Myocyte (in vitro differentiated cells): ENCODE results near the gene AHNAK. TPM values are rescaled to one million over a fixed set of nuclear protein-coding genes. Genes with fewer than 3 reads are reported as not detected.
"Not testable (repeated sequence)": the region's sequence is repeated elsewhere in the genome, so short reads cannot be mapped to it uniquely, and the experiment has no call there.

ENCODE experiments used
- DNase-seq: peaks from one replicate; pipeline ENCODE4 v3.0.0-alpha.2; 2012; ENCODE audit warnings: low read depth
- total RNA-seq: library from RNA; depleted of rRNA; stranded (reverse); fragments of >200 nt; gene quantifications from 2 replicates; pipeline ENCODE4 v1.2.3, GENCODE V29; 2014

AHNAK gene
- total RNA-seq, 1 donor from 2014 or later, result 141 TPM

DNA sequence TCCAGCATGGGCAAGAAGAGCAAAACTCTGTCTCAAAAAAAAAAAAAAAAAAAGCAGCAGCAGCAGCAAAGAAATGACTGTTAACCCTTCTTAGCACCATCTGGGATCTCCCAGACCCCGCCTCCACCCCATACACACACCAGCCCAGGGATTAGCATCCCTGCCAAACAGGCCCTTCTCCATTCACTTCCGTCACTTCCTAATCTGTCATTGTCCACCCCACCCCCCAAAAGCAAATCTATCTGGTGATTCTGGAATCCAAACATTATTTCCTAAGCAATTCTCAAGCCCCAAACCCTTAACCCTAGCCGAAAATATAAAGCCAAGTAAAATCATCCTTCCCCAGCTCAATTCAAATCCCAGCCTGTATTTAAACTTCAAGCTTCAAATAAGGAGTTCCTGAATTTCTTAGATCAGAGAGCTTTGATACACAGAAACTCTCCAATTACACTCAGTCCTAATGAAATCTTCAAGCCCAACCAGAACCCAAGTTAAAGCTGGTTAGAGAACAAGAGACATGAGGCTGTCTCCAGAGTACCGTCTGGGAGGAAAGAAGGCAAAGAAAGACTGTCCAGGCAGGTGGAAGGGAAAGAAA, 6.0 kb upstream of the AHNAK start:
- peak; percentile 53 for DNase-seq

DNA sequence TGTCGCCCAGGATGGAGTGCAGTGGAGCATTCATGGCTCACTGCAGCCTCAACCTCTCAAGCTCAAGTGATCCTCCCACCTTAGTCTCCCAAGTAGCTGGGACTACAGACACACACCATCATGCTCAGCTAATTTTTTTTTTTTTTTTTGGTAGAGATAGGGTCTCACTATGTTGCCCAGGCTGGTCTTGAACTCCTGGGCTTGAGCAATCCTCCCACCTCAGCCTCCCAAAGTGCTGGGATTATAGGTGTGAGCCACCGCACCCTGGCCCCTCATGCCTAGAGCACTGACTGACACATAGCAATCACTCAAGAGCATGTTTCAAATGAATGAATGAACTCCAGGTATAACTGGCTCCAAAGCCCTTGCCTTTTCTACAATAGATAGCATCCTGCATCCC, 3.9 kb upstream of the AHNAK start:
- DNase-seq, result not testable (repeated sequence)

DNA sequence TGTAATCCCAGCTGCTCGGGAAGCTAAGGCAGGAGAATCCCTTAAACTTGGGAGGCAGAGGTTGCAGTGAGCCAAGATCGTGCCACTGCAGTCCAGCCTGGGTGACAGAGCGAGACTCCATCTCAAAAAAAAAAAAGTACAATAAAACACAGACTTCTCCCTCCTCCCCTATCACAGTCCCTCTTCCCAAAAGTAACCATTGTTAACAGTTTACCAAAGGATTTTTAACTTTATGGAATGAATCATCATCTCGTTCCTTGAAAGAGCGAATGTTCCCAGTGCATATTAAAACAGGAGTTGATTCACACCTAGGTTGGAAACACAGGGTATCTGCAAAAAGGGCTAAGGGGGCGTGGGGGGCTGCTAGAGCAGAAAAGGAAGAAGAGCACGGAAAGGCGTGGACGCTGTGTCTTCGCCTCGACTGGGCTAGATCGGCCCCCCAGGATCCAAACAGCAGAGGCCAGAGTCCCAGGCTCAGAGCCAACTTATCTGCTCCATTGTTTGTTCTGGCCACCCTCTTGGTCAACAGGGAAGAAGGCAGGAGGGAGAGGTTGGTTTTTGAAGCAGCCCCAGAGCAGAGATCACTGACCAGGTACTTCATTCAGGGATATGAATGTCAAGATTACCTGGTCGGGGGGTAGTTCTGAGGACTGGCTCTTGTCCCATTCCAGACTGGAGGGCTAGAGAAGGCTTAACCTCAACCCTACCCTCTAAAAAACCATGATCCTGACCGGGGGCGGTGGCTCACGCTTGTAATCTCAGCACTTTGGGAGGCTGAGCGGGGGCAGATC, 2.1 kb upstream of the AHNAK start:
- DNase-seq, result no peak

DNA sequence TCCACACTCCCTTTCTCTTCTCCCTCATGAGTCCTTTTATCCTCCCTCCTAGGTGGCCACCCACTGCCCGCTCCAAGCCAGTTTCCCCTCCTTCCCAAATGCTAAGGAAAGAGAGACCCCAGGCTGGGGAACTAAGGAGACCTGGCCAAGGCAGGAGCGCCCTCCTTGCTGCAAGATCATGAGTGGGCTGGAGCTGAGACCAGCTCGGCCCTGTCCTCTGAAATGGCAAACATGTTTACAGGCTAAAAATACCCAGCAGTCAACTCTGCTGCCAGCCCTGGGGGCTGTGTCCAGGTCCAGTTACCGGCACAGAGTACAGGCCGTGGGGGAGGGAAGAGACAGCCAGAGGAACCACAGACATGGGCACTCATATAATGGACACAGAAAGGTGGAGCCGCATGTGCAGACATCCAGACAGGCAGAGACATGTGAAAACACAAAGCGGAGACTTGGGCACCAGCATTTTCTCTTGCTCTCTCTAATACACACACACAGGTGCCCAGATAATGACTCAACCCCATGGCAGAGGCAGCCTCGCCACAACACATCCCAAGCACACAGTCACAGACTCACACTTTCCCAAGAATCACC, 1.2 kb upstream of the AHNAK start:
- peak; percentile 61 for DNase-seq

DNA sequence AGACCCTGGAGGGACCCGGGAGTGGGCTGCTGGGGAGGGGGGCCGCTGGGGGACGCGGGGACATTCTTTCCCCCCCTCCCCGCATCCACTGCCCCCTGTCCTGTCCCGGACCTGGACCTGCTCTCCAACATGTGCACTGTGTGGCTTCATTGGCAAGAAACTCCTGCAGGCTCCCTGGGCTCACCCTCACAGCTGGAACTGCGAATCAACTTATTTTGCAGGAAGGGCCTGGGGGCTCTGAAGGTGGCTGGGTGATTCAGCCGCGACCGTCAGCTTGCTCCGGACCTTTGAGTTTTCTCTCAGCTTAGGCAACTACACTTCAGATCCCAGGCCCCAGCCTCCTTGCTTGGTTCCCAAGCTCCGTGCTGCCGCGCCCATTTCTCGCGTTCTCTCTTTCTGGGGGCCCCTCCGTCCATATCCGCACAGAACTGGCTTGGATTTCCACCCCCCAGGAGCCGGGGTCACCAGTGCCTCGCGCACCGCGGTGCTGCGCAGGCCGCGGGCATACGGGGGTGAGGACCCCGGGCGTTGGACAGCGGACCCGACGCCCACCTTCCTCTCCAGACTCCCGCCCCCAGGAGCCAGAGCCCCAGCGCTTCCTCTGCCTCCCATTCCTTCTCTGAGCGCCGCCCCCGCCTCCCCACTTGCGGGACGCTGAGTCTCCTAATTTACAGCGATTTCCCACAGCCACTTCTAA, 471 bp upstream of the AHNAK start:
- DNase-seq, result no peak

DNA sequence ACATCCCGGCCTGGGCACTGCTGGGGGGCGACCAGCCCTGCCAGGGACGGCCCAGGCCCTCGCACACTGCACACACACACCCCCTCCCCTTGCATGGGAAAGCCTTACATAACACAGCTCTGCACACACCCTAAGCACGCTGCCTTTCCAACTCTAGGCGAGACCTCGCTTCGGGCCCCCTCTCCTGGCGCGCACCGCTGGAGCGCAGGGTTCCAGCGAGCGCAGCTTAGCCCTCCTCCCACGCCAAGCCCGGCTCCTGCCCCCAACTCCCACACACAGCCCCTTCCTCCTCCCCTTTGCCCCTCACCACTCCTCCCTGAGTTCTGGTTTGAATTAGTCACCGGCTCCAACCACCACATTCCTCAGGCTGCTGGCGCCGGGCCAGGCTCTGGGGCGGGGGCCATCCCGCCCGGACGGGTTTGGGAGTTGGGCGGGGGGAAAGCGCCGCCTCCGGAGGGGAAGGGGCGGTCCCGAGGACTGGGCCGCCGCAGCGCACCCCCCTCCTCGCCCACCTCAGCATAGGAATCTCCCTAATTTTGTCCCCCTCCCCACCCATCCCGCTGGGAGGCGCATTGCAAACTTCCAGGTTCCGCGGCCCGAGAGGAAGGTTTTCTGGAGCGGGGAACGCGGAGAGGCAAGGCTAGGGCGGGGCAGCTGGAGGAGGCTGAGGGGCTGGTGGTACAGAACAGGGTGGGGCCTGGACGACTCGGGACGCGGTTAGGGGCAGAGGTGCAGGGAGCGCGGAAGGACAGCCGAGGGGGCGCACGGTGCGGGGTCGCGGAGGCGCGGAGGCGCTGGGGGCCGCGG, 966 bp downstream of the AHNAK start:
- DNase-seq, result peak; percentile 94

DNA sequence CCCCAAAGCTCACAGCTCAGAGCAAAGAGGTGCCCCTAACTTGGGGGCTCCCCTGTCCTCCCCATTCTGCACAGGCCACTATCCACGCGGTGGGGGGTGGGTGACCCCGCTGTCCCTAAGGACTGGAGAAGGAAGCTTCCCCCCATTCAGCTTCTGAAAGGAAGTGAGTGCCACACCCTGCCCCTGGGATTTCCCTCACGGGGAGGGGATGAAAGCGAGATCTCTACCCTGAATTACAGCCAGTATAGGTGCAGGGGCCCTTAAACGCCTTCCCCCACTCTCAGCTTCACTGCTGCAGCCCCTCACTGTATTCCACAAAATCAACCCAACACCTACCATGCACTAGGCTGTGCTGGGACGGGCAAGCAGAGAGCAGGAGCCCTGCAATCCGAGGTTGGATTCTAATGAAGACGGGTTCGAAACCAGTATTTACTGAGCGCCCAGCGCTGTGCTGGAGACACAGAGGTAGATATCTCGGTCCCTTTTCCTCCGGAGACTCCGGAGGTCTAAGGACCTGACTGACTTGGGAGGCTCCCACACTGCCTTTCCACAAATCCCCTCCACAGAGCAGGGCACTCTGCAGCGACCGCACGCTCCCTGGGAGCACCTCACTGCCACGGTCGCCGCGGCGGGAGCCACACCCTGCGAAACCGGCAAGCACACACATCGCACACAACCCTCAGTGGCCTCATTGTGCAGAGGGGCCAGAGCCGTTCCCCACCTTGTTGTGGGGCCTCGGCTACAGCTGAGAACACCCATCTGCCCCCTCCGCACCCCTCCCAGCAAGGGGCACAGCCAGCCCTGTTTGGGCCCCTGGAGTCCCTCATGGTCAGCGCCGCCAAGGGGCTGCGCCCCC, 1.8 kb downstream of the AHNAK start:
- peak; percentile 44 for DNase-seq

DNA sequence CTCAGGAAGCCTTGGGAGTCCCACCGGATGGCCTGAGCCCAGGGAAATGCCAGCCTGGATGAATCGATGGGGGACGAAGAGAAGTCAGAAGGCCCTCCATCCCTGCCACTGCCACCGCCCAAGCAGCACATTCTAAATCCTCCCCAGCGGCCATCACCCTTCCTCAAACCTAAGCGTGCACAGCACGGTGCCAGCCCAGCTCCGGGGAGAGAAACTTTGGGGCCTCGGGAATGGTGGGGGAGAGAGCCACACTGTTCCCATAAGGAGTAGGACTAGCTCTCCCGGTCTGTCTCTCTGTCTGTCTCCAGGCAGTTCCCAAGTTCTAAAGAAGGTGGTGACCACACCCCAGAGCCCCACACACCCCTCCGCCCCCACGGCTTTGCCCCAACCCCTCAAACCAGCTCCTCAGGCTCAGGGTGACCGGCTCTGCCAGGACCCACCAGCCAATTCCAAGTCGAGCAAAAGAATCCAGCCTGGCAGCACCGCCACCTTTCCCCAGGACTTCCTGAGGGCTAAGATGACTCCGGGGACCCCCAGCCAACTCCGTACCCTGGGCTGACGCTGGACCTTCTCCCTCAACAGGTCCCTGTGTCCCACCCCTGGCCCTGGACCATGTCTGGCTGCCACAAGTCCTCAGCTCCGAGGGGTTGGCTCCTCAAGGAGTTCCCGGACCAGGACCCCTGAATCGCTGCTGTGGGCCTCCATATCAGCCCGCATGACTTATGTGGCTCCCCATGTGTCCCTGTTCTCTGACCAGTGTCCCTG, 2.7 kb downstream of the AHNAK start:
- DNase-seq, result no peak

DNA sequence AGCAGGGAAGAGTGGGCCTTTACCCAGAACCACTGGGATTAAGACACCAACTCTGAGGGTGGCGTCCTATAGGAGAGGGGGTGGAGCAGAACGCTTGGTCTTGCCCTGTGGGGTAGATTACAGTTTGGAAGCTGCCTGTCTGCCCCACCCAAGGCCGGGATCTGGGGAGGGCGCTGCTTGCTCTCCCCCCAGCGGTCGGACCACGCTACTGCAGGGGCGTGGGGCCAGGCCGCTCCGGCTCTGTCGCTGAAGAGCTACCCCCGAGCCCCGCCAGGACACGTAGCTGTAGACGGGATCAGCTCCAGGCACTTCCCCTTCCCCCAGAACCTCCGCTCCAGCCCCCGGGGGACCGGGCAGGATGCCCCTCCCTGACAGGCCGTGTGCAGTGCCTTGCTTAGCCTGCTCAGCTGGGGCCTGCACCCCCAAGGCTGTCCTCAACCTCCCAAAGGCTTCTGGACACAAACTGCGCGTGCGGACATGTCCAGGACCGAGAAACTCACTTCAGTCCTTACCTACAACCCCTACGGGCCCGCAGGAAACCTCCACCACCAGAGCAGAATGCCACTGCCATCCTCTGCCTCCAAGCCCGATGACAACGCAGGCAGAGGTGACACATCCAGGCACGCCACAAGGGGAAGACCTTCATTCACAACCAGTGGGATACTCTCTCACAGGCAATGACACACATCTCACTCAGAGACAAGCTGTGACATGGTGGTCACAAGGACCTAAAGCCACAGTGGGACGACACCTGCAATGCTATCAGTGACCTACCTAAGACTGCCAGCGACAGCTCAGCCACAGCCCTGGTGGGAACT, 3.6 kb downstream of the AHNAK start:
- peak; percentile 81 for DNase-seq

DNA sequence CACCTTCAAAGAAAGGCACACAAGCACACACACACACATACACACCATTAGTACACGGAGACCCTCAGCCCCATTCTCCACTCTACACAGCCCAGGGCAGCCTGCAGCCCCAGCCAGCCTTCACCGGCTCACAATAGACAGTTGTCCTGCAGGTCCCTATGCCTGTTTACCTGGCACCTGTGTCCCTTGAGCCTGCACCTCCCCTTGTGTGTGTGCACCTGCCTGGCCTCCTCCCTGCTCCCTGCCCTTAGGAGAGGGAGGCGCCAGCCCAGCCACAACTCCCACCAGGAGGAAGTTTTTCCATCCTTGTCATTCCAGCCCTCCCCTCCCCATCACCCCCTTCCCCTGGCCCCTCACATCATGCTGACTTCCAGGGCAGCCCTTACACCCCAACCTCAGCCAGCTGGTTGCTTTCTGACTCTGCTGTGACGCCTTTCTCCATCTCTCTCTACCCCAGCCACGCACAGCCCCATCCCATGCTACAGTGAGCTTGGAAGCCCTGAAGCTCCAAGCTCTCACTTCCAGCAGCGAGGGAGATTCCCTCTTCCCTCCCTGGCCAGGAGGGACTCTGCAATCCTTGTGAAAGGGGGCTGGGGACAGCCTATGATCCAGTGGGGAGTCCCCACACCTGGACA, 4.4 kb downstream of the AHNAK start:
- no peak for DNase-seq

DNA sequence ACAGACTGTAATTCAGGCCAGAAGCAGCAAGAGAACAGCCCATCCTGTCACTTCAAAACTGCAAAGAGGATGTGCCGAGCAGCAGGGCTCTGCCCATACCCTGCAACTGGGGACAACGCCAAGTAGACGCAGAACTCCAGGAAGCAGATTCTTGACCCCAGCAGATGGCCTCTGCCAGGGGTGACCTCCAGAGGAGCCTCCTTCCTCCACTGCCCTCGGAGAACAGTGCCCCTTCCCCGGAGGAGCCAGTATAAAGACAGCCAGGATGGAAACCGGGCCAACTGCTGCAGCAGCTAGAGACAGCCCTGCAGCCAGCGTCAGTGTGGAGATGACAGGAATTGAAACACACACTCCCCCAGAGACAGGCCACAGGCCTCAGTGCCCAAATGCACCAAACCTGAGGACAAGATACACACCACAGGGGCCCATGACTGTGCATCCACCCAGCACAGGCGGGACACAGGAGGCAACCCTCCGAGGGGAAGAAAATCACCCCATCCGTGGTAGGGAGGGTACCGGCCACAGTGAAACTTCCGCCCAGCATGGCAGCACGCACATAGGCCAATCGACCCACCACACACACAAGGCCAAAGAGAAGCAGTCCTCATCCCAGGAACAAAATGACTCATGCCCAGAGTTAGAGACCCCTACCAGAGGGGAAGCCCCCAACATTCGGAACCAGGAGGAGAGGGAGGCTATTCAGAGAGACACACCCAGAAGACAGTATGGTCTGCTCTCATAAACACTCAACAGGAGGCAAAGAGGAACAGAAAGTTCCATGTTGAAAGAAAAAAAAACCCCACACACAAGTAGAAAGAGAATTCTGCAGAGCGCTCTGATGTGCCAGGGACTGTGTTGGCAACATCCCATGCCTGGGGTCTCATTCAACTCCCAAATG, 5.6 kb downstream of the AHNAK start:
- peak; percentile 24 for DNase-seq

DNA sequence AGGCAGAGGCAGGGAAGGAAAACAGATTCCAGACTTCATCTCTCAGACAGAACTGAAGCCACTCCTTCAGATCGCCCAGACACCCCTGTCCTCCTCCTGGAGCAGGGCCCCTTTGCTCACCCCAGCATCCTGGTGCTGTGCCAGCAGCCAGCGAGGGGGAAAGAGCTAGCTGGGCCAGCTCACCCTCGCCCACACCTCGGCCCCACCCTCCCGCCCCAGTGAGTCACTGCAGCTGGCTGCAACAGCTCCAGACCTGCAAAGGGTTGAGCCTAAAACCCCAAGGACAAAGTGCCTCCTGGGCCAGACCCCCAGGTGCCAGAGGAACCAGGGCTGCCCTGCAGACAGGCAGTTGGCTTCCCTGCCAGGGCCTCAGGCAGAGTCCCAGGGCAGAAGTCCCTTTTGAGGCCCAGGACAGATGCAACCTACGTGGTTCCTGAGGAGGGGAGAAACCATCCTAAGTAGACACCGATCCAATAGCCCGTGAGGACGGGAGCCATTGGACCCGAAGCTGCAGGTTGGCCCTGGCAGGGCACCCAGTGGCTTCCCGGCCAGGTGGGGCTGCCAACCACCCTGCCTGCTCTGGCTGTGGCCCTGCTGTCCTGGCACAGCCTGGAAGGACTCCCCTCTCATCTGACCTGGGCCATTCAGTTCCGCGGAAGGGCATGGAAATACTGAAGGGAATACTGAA, 7.2 kb downstream of the AHNAK start:
- peak; percentile 82 for DNase-seq

DNA sequence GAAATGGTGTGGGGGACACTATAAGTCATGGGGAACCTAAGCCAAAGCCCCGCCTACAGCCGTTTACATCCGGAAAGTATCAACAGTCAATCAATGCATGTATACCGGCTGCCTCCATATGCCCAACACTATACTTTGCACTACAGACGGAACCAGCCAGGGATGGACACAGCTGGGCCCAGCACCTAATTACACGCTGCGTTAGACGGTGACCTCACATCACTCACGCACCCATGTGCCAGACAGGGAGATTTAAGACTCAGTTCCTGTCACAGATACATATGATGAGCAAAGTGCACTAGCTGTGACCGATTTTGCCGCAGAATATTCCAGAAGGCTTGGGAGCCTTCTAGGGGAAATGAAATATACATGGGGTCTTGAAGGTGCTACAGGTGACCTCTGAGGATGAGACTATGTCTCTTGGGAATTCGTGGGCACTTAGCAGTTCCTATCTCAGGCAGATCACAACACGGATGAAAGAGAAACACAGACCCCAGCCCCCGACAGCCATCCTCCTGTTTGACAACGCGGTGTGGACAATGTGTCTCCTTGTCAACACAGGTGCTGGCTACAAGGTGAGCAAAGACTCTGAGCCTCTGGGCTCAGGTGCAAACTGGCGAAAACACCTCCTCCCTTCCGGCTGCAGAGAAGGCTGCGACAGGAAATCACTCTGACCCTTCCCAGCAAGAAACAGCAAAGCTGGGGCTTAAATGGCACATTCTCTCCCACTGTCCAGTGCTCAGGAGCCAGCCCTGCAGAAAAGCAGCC, 8.0 kb downstream of the AHNAK start:
- DNase-seq, result no peak

DNA sequence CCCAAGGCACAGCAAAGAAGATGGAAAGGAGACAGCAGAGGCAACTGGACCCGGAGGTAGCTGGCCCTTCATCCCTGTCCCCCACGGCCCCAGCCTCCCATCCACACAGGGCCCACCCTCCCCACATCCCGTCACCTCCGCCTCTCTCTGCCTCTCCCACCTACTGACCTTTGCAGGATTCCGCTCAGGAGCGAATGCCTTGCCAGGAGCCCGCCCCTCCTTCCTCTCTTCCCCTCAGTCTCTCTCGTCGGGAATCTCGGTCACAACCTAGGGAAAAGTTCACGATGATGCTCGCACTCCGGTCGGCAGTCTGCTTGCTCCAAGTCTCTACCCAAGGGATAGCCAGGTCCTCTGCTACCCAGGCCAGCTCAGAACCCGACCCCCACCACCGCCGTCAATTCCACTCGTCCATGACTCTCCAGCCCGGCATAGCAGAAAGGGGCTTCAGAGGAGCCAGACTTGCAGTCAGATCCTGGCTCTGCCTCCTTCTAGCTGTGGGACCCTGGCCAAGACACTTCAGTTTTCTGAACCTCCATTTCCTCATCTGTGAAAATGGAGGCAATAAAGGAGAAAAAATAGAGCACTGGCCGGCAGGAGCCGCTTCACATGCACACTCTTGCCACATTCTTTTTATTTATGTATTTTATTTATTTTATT, 10.2 kb downstream of the AHNAK start:
- no peak for DNase-seq

DNA sequence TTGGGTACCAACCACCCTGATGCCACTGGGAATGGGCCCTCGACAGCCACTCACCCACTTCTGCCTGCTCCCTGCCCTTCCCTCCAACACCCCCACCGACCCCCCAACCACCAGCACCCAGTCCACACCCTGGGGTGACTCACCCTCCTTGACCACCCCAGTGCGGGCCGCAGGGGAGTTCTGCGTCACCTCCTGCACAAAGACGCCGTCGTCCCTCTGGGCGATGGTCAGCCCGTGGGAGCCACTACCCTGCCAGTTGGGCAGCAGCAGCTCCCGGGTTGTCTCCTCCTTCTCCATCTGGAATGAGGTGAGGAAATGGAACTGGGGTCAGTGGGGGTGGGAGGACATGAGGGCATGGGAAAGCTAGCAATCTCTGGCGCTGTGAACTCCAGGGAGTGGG, 10.8 kb downstream of the AHNAK start:
- no peak for DNase-seq
